IMR-90 (cell line): ENCODE measurements around the gene ATF1. TPM values are rescaled to one million over a fixed set of nuclear protein-coding genes. Genes with fewer than 3 reads are reported as not detected.
A peak's percentile ranks its signal among the peaks of the same experiment; 100 is the strongest.

Source experiments
- ATAC-seq: fragments of 200-7000 bp; cut with Tn5 transposase; 2 replicates; pipeline ENCODE4 v1.9.1; 2020; ENCODE audit warnings: low read depth, mild to moderate bottlenecking, moderate library complexity
- BruUV-seq: library from RNA; stranded (reverse); fragments of 400-500 nt; replicated peaks from 2 replicates; lab custom pipeline; 2021; lab: Mats Ljungman, UMichigan
- CTCF ChIA-PET: fragments of 300-600 bp; formaldehyde crosslinking; extraction: SDS; loops from one replicate; lab custom pipeline; 2021; ENCODE audit warnings: antibody characterized with exemption; lab: Yijun Ruan, JAX
- POLR2A ChIA-PET: fragments of 300-600 bp; sonication (Branson Sonifier 250); formaldehyde crosslinking; loops from one replicate; lab custom pipeline; 2022; ENCODE audit warnings: antibody characterized with exemption; ENCODE audit not compliant: unreplicated experiment; lab: Charles Lee
- DNase-seq: peaks from one replicate; pipeline ENCODE4 v3.0.0; 2013
- H2AFZ ChIP-seq: replicated peaks from 2 replicates; pipeline ENCODE3; 2013; ENCODE audit warnings: low read length, mild to moderate bottlenecking; ENCODE audit not compliant: poor library complexity
- H2AK5ac ChIP-seq: 2 replicates; pipeline ENCODE4 v1.6.1; 2013; ENCODE audit warnings: low read depth, low read length, inconsistent platforms
- H2AK9ac ChIP-seq: replicated peaks from 2 replicates; pipeline ENCODE3; 2013; ENCODE audit warnings: mild to moderate bottlenecking, low read depth, low read length, moderate library complexity; ENCODE audit not compliant: poor library complexity
- H2BK120ac ChIP-seq: 2 replicates; pipeline ENCODE4 v1.6.1; 2013; ENCODE audit warnings: low read depth, low read length, inconsistent platforms
- H2BK15ac ChIP-seq: 3 replicates; pipeline ENCODE4 v1.6.1; 2013; ENCODE audit warnings: low read depth, low read length, inconsistent platforms
- H2BK20ac ChIP-seq: 2 replicates; pipeline ENCODE4 v1.6.1; 2013; ENCODE audit warnings: low read depth, mild to moderate bottlenecking, inconsistent platforms, low read length, moderate library complexity
- H2BK5ac ChIP-seq: 2 replicates; pipeline ENCODE4 v1.6.1; 2013; ENCODE audit warnings: mild to moderate bottlenecking, low read depth, low read length, inconsistent platforms; ENCODE audit not compliant: poor library complexity, severe bottlenecking
- H3K14ac ChIP-seq: replicated peaks from 2 replicates; pipeline ENCODE4 v1.6.1; 2013; ENCODE audit warnings: low read depth, low read length, inconsistent platforms
- H3K18ac ChIP-seq: 2 replicates; pipeline ENCODE4 v1.6.1; 2013; ENCODE audit warnings: low read depth, low read length, control low read depth
- H3K23ac ChIP-seq: 2 replicates; pipeline ENCODE4 v1.6.1; 2013; ENCODE audit warnings: low read depth, low read length, inconsistent platforms
- H3K27ac ChIP-seq: 2 replicates; pipeline ENCODE4 v1.5.1; 2013; ENCODE audit warnings: mild to moderate bottlenecking, control low read depth, low read length; ENCODE audit not compliant: insufficient read depth
- H3K27me3 ChIP-seq: 2 replicates; pipeline ENCODE4 v1.6.1; 2013; ENCODE audit warnings: low read length; ENCODE audit not compliant: control insufficient read depth, insufficient read depth
- H3K36me3 ChIP-seq: 2 replicates; pipeline ENCODE4 v1.6.1; 2013; ENCODE audit warnings: low read length, mixed read lengths; ENCODE audit not compliant: control insufficient read depth, insufficient read depth
- H3K4ac ChIP-seq: 2 replicates; pipeline ENCODE4 v1.6.1; 2013; ENCODE audit warnings: low read depth, low read length, inconsistent platforms
- H3K4me1 ChIP-seq: 2 replicates; pipeline ENCODE4 v1.6.1; 2013; ENCODE audit warnings: low read length, mixed read lengths; ENCODE audit not compliant: control insufficient read depth, insufficient read depth
- H3K4me2 ChIP-seq: 2 replicates; pipeline ENCODE4 v1.6.1; 2013; ENCODE audit warnings: low read depth, mild to moderate bottlenecking, control low read depth, low read length, moderate library complexity
- H3K4me3 ChIP-seq: 2 replicates; pipeline ENCODE4 v1.5.1; 2013; ENCODE audit warnings: low read depth, mild to moderate bottlenecking, control low read depth, low read length, moderate library complexity; ENCODE audit not compliant: insufficient read depth
- H3K56ac ChIP-seq: 2 replicates; pipeline ENCODE4 v1.6.1; 2013; ENCODE audit warnings: low read length, inconsistent platforms; ENCODE audit not compliant: insufficient read depth; ENCODE audit errors: extremely low read depth
- H3K79me1 ChIP-seq, 2 experiments: 2 replicates each; pipeline ENCODE4 v1.6.1; 2013; ENCODE audit warnings: low read length in 2 of 2, inconsistent platforms in 1 of 2, low read depth in 1 of 2
- H3K9ac ChIP-seq: 2 replicates; pipeline ENCODE4 v1.6.1; 2013; ENCODE audit warnings: low read depth, low read length, control low read depth
- H3K9me1 ChIP-seq: 2 replicates; pipeline ENCODE4 v1.6.1; 2013; ENCODE audit warnings: low read length, inconsistent platforms; ENCODE audit not compliant: insufficient read depth
- H3K9me3 ChIP-seq: 2 replicates; pipeline ENCODE4 v1.6.1; 2013; ENCODE audit warnings: low read length; ENCODE audit not compliant: control insufficient read depth, insufficient read depth
- H4K20me1 ChIP-seq: 2 replicates; pipeline ENCODE4 v1.6.1; 2013; ENCODE audit warnings: low read length, inconsistent platforms; ENCODE audit not compliant: insufficient read depth
- H4K5ac ChIP-seq: 2 replicates; pipeline ENCODE4 v1.6.1; 2013; ENCODE audit warnings: mild to moderate bottlenecking, low read depth, low read length, control low read depth
- H4K8ac ChIP-seq, 2 experiments: 2 replicates each; pipeline ENCODE4 v1.6.1; 2013; ENCODE audit warnings: low read depth in 2 of 2, low read length in 2 of 2, control low read depth in 1 of 2, inconsistent platforms in 1 of 2
- H4K91ac ChIP-seq: 2 replicates; pipeline ENCODE4 v1.6.1; 2013; ENCODE audit warnings: low read depth, low read length, inconsistent platforms; ENCODE audit not compliant: insufficient read depth
- BHLHE40 ChIP-seq: fragments of 150-350 bp; IDR thresholded peaks from 2 replicates; pipeline ENCODE4 v1.6.1; 2016; ENCODE audit warnings: mild to moderate bottlenecking, low read depth, low read length
- CEBPB ChIP-seq: IDR thresholded peaks from 2 replicates; pipeline ENCODE4 v1.6.1; 2012; ENCODE audit warnings: low read depth, low read length, improper control_type of control experiment
- CHD1 ChIP-seq: IDR thresholded peaks from 2 replicates; pipeline ENCODE4 v1.6.1; 2012; ENCODE audit warnings: low read depth, low read length, improper control_type of control experiment
- CTCF ChIP-seq: conservative IDR thresholded peaks from 2 replicates; pipeline ENCODE4 v1.5.1; 2012; ENCODE audit warnings: mild to moderate bottlenecking, low read depth, low read length, improper control_type of control experiment
- FOS ChIP-seq: fragments of 150-350 bp; IDR thresholded peaks from 2 replicates; pipeline ENCODE4 v1.6.1; 2016; ENCODE audit warnings: low read depth, low read length
- MAFK ChIP-seq: IDR thresholded peaks from 2 replicates; pipeline ENCODE4 v1.6.1; 2012; ENCODE audit warnings: low read depth, low read length, improper control_type of control experiment
- MAZ ChIP-seq: IDR thresholded peaks from 2 replicates; pipeline ENCODE4 v1.6.1; 2012; ENCODE audit warnings: low read depth, mild to moderate bottlenecking, low read length, improper control_type of control experiment, moderate library complexity, borderline replicate concordance
- MXI1 ChIP-seq: IDR thresholded peaks from 2 replicates; pipeline ENCODE4 v1.6.1; 2012; ENCODE audit warnings: low read depth, mild to moderate bottlenecking, low read length, moderate library complexity, borderline replicate concordance
- NFE2L2 ChIP-seq: fragments of 150-350 bp; IDR thresholded peaks from 2 replicates; pipeline ENCODE4 v1.6.1; 2016; ENCODE audit warnings: low read depth, mild to moderate bottlenecking, low read length
- POLR2A ChIP-seq: IDR thresholded peaks from 2 replicates; pipeline ENCODE4 v1.6.1; 2012; ENCODE audit warnings: mild to moderate bottlenecking, low read depth, low read length
- RAD21 ChIP-seq: IDR thresholded peaks from 2 replicates; pipeline ENCODE4 v1.6.1; 2012; ENCODE audit warnings: low read length, improper control_type of control experiment
- RCOR1 ChIP-seq: IDR thresholded peaks from 2 replicates; pipeline ENCODE4 v1.6.1; 2012; ENCODE audit warnings: mild to moderate bottlenecking, low read length, improper control_type of control experiment; ENCODE audit not compliant: insufficient replicate concordance
- RFX5 ChIP-seq: IDR thresholded peaks from 2 replicates; pipeline ENCODE4 v1.8.0; 2012; ENCODE audit warnings: low read depth, mild to moderate bottlenecking, low read length, moderate library complexity
- SMC3 ChIP-seq: fragments of 150-350 bp; IDR thresholded peaks from 2 replicates; pipeline ENCODE4 v1.6.1; 2016; ENCODE audit warnings: low read depth, mild to moderate bottlenecking, antibody characterized with exemption, low read length, moderate library complexity
- USF2 ChIP-seq: fragments of 150-350 bp; IDR thresholded peaks from 2 replicates; pipeline ENCODE4 v1.6.1; 2017; ENCODE audit warnings: mild to moderate bottlenecking, antibody characterized with exemption, low read length, low read depth
- WGBS, 2 experiments: methylation state at CpG; one replicate each; pipeline versions ENCODE4 v1.1.5 to v1.1.7; 2013; ENCODE audit warnings: missing lambda C conversion rate in 2 of 2; ENCODE audit not compliant: insufficient read length in 1 of 2; ENCODE audit errors: extremely low coverage in 2 of 2; 5-methylcytosine and 5-hydroxymethylcytosine counted together
- dilution Hi-C: fragments of 300-500 bp; cut with HindIII; formaldehyde crosslinking; loops from one replicate; pipeline ENCODE4 v1.14.3; 2018; ENCODE audit warnings: low sequenced_read_pairs; ENCODE audit not compliant: unreplicated experiment
- in situ Hi-C: fragments of 300-500 bp; cut with MboI; formaldehyde crosslinking; loops from 3 replicates; pipeline ENCODE4 v1.14.3; 2019; ENCODE audit warnings: low sequenced_read_pairs, inconsistent platforms, mixed read lengths
- intact Hi-C: fragments of 100-400 bp; cut with micrococcal nuclease; formaldehyde crosslinking; loops from 2 replicates; pipeline ENCODE4 v1.10.0; 2022
- polyA plus RNA-seq, 3 experiments: library from polyadenylated mRNA; depleted of rRNA; stranded (reverse); fragments of >200 nt; gene quantifications; 2 replicates each; pipeline ENCODE4 v1.2.3, GENCODE V29; 2012; ENCODE audit warnings: low replicate concordance in 1 of 3
- total RNA-seq: library from RNA; depleted of rRNA; stranded (reverse); fragments of >200 nt; gene quantifications from 2 replicates; pipeline ENCODE4 v1.2.3, GENCODE V29; 2012
- TF ChIP-seq, protein P1 (sequence below): fragments of 150-350 bp; IDR thresholded peaks from 2 replicates; pipeline ENCODE4 v1.6.1; 2016; ENCODE audit warnings: low read depth, mild to moderate bottlenecking, low read length, moderate library complexity, borderline replicate concordance

Gene ATF1
- total and polyA plus RNA-seq, 2 of the 4 experiments (the other 2 are of a cell fraction): 20.6 to 24.0 TPM

- Histone ChIP-seq H3K36me3 (peaks cover 4% of the 10 kb centered on the region; the same call in 1 of the 2 replicates), H3K9me1 (peaks cover 13% of the 10 kb centered on the region), H3K27me3 (no peaks in the 10 kb centered on the region), H4K91ac (peak overlapping the region; percentile 19; the same call in 1 of the 2 replicates), H2BK20ac (no peak overlapping the region), H3K79me1 (peaks cover 17 to 51% of the 10 kb centered on the region in 2 experiments), H4K5ac (no peak overlapping the region), H2AK5ac (peak overlapping the region; percentile 83), H3K4me1 (peaks cover 20% of the 10 kb centered on the region), H3K4me3 (no peak overlapping the region), H3K56ac (no peak overlapping the region), H3K9me3 (no peaks in the 10 kb centered on the region; the same call in 1 of the 2 replicates), H3K23ac (no peak overlapping the region), H2AK9ac (no peak overlapping the region), H3K4me2 (no peak overlapping the region), H4K20me1 (no peaks in the 10 kb centered on the region; the same call in 1 of the 2 replicates), H2AFZ (no peak overlapping the region), H4K8ac (peak overlapping the region in 1 of 2 experiments; percentile 3; a peak in 1 of 4 replicates), H3K4ac (no peak overlapping the region; the same call in 1 of the 2 replicates), H2BK5ac (no peak overlapping the region), H3K18ac (no peak overlapping the region), H3K14ac (peak overlapping the region; percentile 35; the same call in 1 of the 2 replicates), H3K9ac (no peak overlapping the region), H2BK120ac (peak overlapping the region; percentile 38; the same call in 1 of the 2 replicates), H2BK15ac (0 out of 3 replicates have a peak overlapping the region, but pooled peaks have one; percentile 45), H3K27ac (no peak overlapping the region)
- intact Hi-C loops: no loop called here
- in situ Hi-C loops: no loop called here
- no peak for TF ChIP-seq RFX5
- no peak for TF ChIP-seq RCOR1
- TF ChIP-seq SMC3: no peak
- no peak for TF ChIP-seq CTCF
- no peak for TF ChIP-seq FOS
- no peak for TF ChIP-seq CHD1
- TF ChIP-seq MAZ: no peak
- no peak for TF ChIP-seq BHLHE40
- TF ChIP-seq USF2: no peak
- no peak for TF ChIP-seq POLR2A
- no peak for TF ChIP-seq RAD21
- no peak for TF ChIP-seq CEBPB
- TF ChIP-seq, protein P1, sequence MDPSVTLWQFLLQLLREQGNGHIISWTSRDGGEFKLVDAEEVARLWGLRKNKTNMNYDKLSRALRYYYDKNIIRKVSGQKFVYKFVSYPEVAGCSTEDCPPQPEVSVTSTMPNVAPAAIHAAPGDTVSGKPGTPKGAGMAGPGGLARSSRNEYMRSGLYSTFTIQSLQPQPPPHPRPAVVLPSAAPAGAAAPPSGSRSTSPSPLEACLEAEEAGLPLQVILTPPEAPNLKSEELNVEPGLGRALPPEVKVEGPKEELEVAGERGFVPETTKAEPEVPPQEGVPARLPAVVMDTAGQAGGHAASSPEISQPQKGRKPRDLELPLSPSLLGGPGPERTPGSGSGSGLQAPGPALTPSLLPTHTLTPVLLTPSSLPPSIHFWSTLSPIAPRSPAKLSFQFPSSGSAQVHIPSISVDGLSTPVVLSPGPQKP: no peak
- TF ChIP-seq MXI1: no peak
- TF ChIP-seq MAFK: no peak
- TF ChIP-seq NFE2L2: no peak
- no peak for DNase-seq
- 94% methylated on average over 3 of the region's 4 CpGs; no CpG with 5 or more reads in 1 of the 2 experiments for WGBS, 2 experiments
- ATAC-seq: no peak
- CTCF ChIA-PET: interaction anchor here (0.5 kb wide), 1 partner anchor 202 kb away, joined by 3 read pairs; no protein-coding TSS in a partner anchor
- dilution Hi-C loops: no loop called here
- POLR2A ChIA-PET: no interaction called here
- BruUV-seq: no TSS peak
Observed at GRCh38 chr12:50784501-50784900, 20.6 kb downstream of the ATF1 start.
